Skeletal muscle tissue (tissue), 4 donors: ENCODE measurements around the gene CAPNS2. TPM values are rescaled to one million over a fixed set of nuclear protein-coding genes. Genes with fewer than 3 reads are reported as not detected.

Source experiments
- H3K27ac ChIP-seq: one replicate; pipeline ENCODE4 v1.7.0; 2013; ENCODE audit warnings: mild to moderate bottlenecking, low read depth, low read length, inconsistent platforms
- H3K27me3 ChIP-seq, 3 donors: one replicate each; pipeline ENCODE4 v1.7.0; 2013; ENCODE audit warnings: low read length in 3 of 3; ENCODE audit not compliant: control insufficient read depth in 3 of 3, insufficient read depth in 3 of 3
- H3K36me3 ChIP-seq, 3 donors: one replicate each; pipeline ENCODE4 v1.7.0; 2013; ENCODE audit warnings: low read length in 3 of 3; ENCODE audit not compliant: control insufficient read depth in 3 of 3, insufficient read depth in 3 of 3
- H3K4me1 ChIP-seq, 3 donors: one replicate each; pipeline ENCODE4 v1.7.0; 2013; ENCODE audit warnings: low read length in 3 of 3, mild to moderate bottlenecking in 3 of 3; ENCODE audit not compliant: control insufficient read depth in 3 of 3, insufficient read depth in 3 of 3
- H3K4me3 ChIP-seq, 3 donors: one replicate each; pipeline ENCODE4 v1.7.0; 2013; ENCODE audit warnings: low read length in 3 of 3
- H3K9ac ChIP-seq, 3 donors: one replicate each; pipeline ENCODE4 v1.7.0; 2013; ENCODE audit warnings: low read length in 3 of 3, mild to moderate bottlenecking in 3 of 3, moderate library complexity in 2 of 3, low read depth in 1 of 3
- H3K9me3 ChIP-seq, 3 donors: one replicate each; pipeline ENCODE4 v1.7.0; 2013; ENCODE audit warnings: low read length in 3 of 3; ENCODE audit not compliant: control insufficient read depth in 3 of 3
- total RNA-seq: library from RNA; depleted of rRNA; stranded (reverse); fragments of >200 nt; gene quantifications from one replicate; pipeline ENCODE4 v1.2.3, GENCODE V29; 2014
- donor health status: Osteomylitis.

CAPNS2 gene
- total RNA-seq, 1 donor from 2014 or later, result not detected

- no peaks in the 10 kb centered on the region for H3K36me3 ChIP-seq
- no peak overlapping the region for H3K9ac ChIP-seq
- no peaks in the 10 kb centered on the region for H3K9me3 ChIP-seq
- H3K27ac ChIP-seq, result no peak overlapping the region
- H3K27me3 ChIP-seq, result no peaks in the 10 kb centered on the region
- no peak overlapping the region for H3K4me3 ChIP-seq
- peaks cover 0 to 3% (median 3%) of the 10 kb centered on the region in 3 donors for H3K4me1 ChIP-seq
Observed at GRCh38 chr16:55563797-55564196, 2.7 kb upstream of the CAPNS2 start.

- no peaks in the 10 kb centered on the region for H3K36me3 ChIP-seq
- peaks cover 0 to 6% (median 5%) of the 10 kb centered on the region in 3 donors for H3K4me1 ChIP-seq
- no peaks in the 10 kb centered on the region for H3K9me3 ChIP-seq
- no peak overlapping the region for H3K9ac ChIP-seq
- H3K4me3 ChIP-seq, result no peak overlapping the region
- H3K27ac ChIP-seq, result no peak overlapping the region
- H3K27me3 ChIP-seq, result no peaks in the 10 kb centered on the region
Observed at GRCh38 chr16:55565086-55565485, 1.4 kb upstream of the CAPNS2 start.

- H3K36me3 ChIP-seq, result no peaks in the 10 kb centered on the region
- no peak overlapping the region for H3K9ac ChIP-seq
- no peak overlapping the region for H3K27ac ChIP-seq
- no peaks in the 10 kb centered on the region for H3K9me3 ChIP-seq
- H3K27me3 ChIP-seq, result no peaks in the 10 kb centered on the region
- H3K4me1 ChIP-seq, result peaks cover 0 to 6% (median 5%) of the 10 kb centered on the region in 3 donors
- no peak overlapping the region for H3K4me3 ChIP-seq
Observed at GRCh38 chr16:55567382-55567781, 898 bp downstream of the CAPNS2 start.

GRCh38 chr16:55568207-55568606, 1.7 kb downstream of the CAPNS2 start:
- Histone ChIP-seq H3K27ac (no peak overlapping the region), H3K4me1 (peaks cover 0 to 6% (median 5%) of the 10 kb centered on the region in 3 donors)

GRCh38 chr16:55569025-55569424, 2.5 kb downstream of the CAPNS2 start:
- Histone ChIP-seq H3K36me3 (no peaks in the 10 kb centered on the region), H3K27ac (no peak overlapping the region)

More at GRCh38 chr16:55568207-55568606, 1.7 kb downstream of the CAPNS2 start:
- no peaks in the 10 kb centered on the region for H3K36me3 ChIP-seq
- no peak overlapping the region for H3K9ac ChIP-seq
- H3K9me3 ChIP-seq, result no peaks in the 10 kb centered on the region
- no peaks in the 10 kb centered on the region for H3K27me3 ChIP-seq
- no peak overlapping the region for H3K4me3 ChIP-seq

GRCh38 chr16:55570159-55570558, 3.7 kb downstream of the CAPNS2 start:
- peaks cover 0 to 6% (median 5%) of the 10 kb centered on the region in 3 donors for H3K4me1 ChIP-seq
- no peak overlapping the region for H3K27ac ChIP-seq
- H3K4me3 ChIP-seq, result no peak overlapping the region
- no peaks in the 10 kb centered on the region for H3K36me3 ChIP-seq
- no peak overlapping the region for H3K9ac ChIP-seq
- H3K9me3 ChIP-seq, result no peaks in the 10 kb centered on the region
- no peaks in the 10 kb centered on the region for H3K27me3 ChIP-seq

More at GRCh38 chr16:55569025-55569424, 2.5 kb downstream of the CAPNS2 start:
- Histone ChIP-seq H3K9ac (no peak overlapping the region), H3K4me3 (no peak overlapping the region), H3K9me3 (no peaks in the 10 kb centered on the region), H3K4me1 (peaks cover 0 to 6% (median 5%) of the 10 kb centered on the region in 3 donors), H3K27me3 (no peaks in the 10 kb centered on the region)

- Histone ChIP-seq H3K27ac (no peak overlapping the region), H3K9me3 (no peaks in the 10 kb centered on the region), H3K4me3 (no peak overlapping the region), H3K36me3 (no peaks in the 10 kb centered on the region), H3K27me3 (no peaks in the 10 kb centered on the region), H3K4me1 (peaks cover 0 to 6% (median 5%) of the 10 kb centered on the region in 3 donors), H3K9ac (no peak overlapping the region)
Observed at GRCh38 chr16:55571191-55571897, 4.9 kb downstream of the CAPNS2 start.

GRCh38 chr16:55572439-55572838, 6.0 kb downstream of the CAPNS2 start:
- no peak overlapping the region for H3K27ac ChIP-seq
- H3K4me3 ChIP-seq, result no peak overlapping the region
- no peaks in the 10 kb centered on the region for H3K9me3 ChIP-seq
- peaks cover 0 to 6% (median 5%) of the 10 kb centered on the region in 3 donors for H3K4me1 ChIP-seq
- no peak overlapping the region for H3K9ac ChIP-seq
- H3K36me3 ChIP-seq, result no peaks in the 10 kb centered on the region
- H3K27me3 ChIP-seq, result no peaks in the 10 kb centered on the region

GRCh38 chr16:55574811-55575210, 8.3 kb downstream of the CAPNS2 start:
- H3K9me3 ChIP-seq, result no peaks in the 10 kb centered on the region
- H3K36me3 ChIP-seq, result peaks cover 0 to 4% (median 0%) of the 10 kb centered on the region in 3 donors
- no peak overlapping the region for H3K9ac ChIP-seq
- H3K4me3 ChIP-seq, result no peak overlapping the region
- no peaks in the 10 kb centered on the region for H3K4me1 ChIP-seq
- H3K27ac ChIP-seq, result no peak overlapping the region
- H3K27me3 ChIP-seq, result no peaks in the 10 kb centered on the region

GRCh38 chr16:55575496-55575895, 9.0 kb downstream of the CAPNS2 start:
- H3K27ac ChIP-seq, result no peak overlapping the region
- H3K9me3 ChIP-seq, result no peaks in the 10 kb centered on the region
- H3K36me3 ChIP-seq, result peaks cover 0 to 5% (median 0%) of the 10 kb centered on the region in 3 donors
- H3K9ac ChIP-seq, result no peak overlapping the region
- no peak overlapping the region for H3K4me3 ChIP-seq
- H3K4me1 ChIP-seq, result no peaks in the 10 kb centered on the region
- H3K27me3 ChIP-seq, result no peaks in the 10 kb centered on the region
